SJSA1 (cell line): ENCODE data around the gene MSMO1. TPM values are rescaled to one million over a fixed set of nuclear protein-coding genes. Genes with fewer than 3 reads are reported as not detected.
"Not testable (repeated sequence)": the region's sequence is repeated elsewhere in the genome, so short reads cannot be mapped to it uniquely, and the experiment has no call there.

Experiments used
- DNase-seq, 2 experiments: peaks; one replicate each; pipeline ENCODE4 v3.0.0-alpha.2; 2015 to 2020; ENCODE audit warnings: low spot score in 2 of 2, low read depth in 1 of 2
- H3K27ac ChIP-seq: fragments of 250-450 bp; sonication (Bioruptor Pico); 2 replicates; pipeline ENCODE4 v1.5.1; 2020; ENCODE audit warnings: mild to moderate bottlenecking, moderate library complexity
- H3K27me3 ChIP-seq: fragments of 250-450 bp; sonication (Bioruptor Pico); replicated peaks from 2 replicates; pipeline ENCODE4 v1.5.1; 2020; ENCODE audit warnings: mild to moderate bottlenecking, moderate library complexity
- H3K36me3 ChIP-seq: fragments of 250-450 bp; sonication (Bioruptor Pico); 2 replicates; pipeline ENCODE4 v1.5.1; 2020; ENCODE audit warnings: mild to moderate bottlenecking
- H3K4me1 ChIP-seq: fragments of 250-450 bp; sonication (Bioruptor Pico); replicated peaks from 2 replicates; pipeline ENCODE4 v1.6.1; 2021; ENCODE audit warnings: mild to moderate bottlenecking
- H3K4me3 ChIP-seq: fragments of 250-450 bp; sonication (Bioruptor Pico); 2 replicates; pipeline ENCODE4 v1.5.1; 2020; ENCODE audit warnings: mild to moderate bottlenecking
- H3K9me3 ChIP-seq: fragments of 250-450 bp; sonication (Bioruptor Pico); replicated peaks from 2 replicates; pipeline ENCODE4 v1.5.1; 2020; ENCODE audit warnings: mild to moderate bottlenecking
- total RNA-seq: library from RNA; depleted of rRNA; stranded (reverse); fragments of >200 nt; shearing (Covaris generic); gene quantifications from 2 replicates; pipeline ENCODE4 v1.2.3, GENCODE V29; 2014; rRNA removed

The MSMO1 gene
- total RNA-seq = 25.9 and 30.5 TPM in 2 replicates

DNA sequence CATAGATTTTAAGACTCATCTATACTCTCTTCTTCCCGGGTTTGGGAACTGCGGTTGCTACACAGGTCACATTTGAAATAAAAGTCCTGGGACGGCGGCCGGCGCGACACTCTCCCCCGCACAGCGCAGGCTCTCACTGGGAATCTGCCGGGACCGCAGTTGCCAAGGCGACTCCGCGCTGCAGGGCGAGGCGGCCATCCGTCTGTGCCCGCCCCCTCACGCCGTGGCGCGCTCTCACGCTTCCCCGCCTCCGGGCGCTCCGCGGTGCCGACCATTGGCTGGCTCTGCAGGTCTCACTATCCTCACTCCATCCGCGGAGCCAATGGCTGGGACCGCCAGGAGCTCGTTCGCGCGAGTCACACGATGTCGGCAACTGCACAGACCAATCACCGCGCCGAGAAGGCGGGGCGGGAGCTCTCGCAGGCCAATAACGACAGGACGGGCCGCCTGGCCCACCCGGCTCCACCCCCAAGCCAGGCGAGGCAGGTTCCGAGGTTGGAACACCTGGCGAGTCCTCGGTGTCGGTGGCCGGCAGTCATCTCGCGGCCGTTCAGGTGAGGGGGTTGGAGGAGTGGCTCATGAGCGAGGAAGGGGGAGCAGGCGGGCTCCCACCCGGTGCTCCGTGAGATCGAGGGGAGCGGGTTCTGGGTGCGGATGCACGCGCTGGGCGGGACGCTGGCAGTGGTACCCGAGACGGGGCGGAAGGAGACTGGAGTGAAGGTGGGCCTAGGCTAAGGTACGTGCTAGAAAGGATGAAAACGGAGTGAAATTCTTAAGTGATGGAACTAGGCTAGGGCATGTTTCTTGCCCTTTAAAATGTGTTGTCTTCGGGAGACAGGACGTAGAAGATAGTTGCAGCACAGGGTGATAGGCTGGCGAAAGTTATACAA, at the start of gene MSMO1:
TSS of gene MSMO1 (plus strand) at position 459 of the 890 bp plus-strand sequence. CDS start 5,702 bp downstream, outside the sequence.
- Histone ChIP-seq H3K4me1 (peaks cover 19% of the 10 kb centered on the region), H3K4me3 (peak within 1 kb of the TSS; percentile 73), H3K9me3 (no peaks in the 10 kb centered on the region), H3K36me3 (no peaks in the 10 kb centered on the region), H3K27me3 (no peaks in the 10 kb centered on the region), H3K27ac (peak within 1 kb of the TSS; percentile 73)
- peak; percentile 96 to 99 for DNase-seq

DNA sequence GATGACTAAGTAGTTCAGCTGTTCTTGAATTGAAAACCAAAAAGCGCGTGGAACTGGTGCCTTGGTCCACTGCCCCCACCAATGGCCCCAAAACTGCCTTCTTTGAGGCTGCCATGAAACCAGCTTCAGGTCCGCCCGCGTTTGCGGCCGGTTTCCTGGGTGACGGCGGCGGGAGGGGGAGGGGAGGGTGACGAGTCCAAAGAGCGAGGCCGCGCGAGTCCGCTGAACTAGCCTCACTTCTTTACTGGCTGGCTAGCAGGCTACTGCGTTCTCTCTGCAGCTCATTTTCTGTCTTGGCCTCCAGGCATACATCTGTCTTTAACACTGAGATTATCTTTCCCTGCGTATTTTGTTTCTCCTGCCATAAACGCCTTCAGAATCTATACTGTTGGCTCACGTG, 47.9 kb upstream of the MSMO1 start:
- not testable (repeated sequence) for H3K27ac ChIP-seq, H3K9me3 ChIP-seq, H3K4me1 ChIP-seq, H3K4me3 ChIP-seq, H3K36me3 ChIP-seq, H3K27me3 ChIP-seq, DNase-seq

DNA sequence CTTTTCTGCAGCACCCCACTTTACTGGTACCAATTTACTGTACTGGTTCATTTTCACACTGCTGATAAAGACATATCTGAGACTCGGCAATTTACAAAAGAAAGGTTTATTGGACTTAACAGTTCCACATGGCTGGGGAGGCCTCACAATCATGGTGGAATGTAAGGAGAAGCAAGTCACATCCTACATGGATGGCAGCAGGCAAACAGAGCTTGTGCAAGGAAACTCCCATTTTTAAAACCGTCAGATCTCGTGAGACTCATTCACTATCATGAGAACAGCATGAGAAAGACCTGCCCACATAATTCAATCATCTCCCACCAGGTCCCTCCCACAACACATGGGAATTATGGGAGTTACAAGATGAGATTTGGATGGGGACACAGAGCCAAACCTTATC, 42.8 kb upstream of the MSMO1 start:
- H3K27me3 ChIP-seq, H3K4me1 ChIP-seq, H3K36me3 ChIP-seq, H3K27ac ChIP-seq, H3K9me3 ChIP-seq, H3K4me3 ChIP-seq, DNase-seq: not testable (repeated sequence)

DNA sequence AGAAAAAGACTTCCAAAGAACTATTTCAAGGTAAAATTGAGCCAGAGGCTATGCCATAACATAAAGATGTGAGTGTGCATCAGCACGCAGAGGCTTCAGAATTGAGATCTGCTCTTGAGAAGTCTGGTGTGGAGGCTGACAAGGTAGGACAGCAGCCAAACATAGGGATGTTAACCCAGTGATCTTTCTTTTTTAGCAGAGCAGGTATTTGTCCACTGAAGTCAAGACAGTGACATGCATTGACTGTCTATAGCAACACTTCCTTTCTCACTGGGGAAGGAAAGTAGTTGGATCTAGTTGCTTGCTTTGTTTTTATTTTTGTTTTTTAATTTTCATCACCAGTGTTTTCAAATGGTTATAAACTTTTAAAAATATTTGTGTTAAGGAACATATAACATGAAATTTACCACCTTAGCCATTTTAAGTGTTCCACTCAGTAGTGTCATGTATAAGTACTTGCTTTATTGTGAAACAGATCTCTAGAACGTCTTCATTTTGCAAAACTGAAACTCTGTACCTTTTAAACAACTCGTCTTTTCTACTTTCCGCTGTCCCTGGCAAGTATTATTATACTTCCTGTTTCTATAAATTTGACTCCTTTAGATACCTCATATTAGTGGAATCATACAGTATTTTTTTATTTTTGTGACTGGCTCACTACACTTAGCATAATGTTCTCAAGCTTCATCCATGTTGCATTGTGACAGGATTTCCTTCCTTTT, 40.7 kb upstream of the MSMO1 start:
- H3K4me1 ChIP-seq, H3K9me3 ChIP-seq, H3K4me3 ChIP-seq, H3K27ac ChIP-seq, H3K27me3 ChIP-seq, H3K36me3 ChIP-seq, DNase-seq: not testable (repeated sequence)

DNA sequence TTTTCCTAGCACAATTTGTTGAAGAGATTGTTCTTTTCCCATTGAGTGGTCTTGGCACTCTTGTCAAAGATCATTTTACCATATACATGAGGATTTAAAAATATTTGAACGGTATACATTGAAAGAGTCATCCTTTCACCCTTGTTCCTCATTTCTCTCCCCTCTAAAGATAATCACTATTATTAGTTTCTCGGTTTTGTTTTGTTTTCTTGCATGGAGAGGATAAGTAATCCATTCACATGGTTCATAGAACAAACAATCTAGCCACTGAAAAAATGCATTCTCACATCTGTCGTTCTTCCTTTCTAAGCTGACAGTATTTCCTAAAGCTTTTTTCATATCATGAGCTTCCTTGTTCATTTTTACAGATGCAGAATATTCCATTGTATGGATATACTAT, 39.2 kb upstream of the MSMO1 start:
- H3K36me3 ChIP-seq = no peaks in the 10 kb centered on the region
- no peak overlapping the region for H3K27ac ChIP-seq
- DNase-seq = no peak
- H3K4me1 ChIP-seq = no peaks in the 10 kb centered on the region
- H3K9me3 ChIP-seq = no peaks in the 10 kb centered on the region
- no peak overlapping the region for H3K4me3 ChIP-seq
- H3K27me3 ChIP-seq = no peaks in the 10 kb centered on the region

DNA sequence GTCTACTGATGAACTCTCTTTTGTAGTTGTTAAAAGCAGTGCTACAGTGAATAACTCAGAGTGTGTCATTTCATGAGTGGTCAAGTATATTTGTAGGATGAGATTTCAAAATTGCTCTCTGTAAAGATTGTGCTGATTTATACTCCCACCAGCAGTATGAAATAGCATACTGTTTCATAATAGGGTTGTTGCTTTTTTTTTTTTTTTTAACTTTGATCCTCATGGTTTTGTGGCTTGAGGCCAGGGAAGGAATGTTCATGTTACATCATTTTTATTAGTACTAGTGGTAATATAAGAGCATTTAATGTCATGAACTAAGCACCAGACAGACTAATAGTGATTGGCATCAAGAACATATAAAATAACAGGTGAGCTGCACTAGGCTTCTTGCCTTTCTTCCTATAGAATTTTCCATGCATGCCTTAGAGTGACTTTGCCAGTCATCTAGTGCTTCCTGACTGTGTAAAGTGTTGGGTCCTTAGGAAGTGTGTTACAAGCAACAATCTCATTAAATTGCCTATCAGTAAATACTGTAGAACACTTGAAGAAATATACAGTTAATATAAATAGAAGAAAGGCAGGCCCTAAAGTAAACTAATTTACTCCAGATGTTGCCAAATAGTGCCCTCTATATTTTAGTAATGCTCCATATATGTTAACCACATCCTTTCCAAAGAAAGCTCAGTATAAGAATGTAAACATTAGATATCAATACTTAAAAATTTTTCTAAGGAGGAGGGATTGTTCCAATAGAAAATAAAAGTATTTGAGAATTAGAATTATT, 38.6 kb upstream of the MSMO1 start:
- H3K27ac ChIP-seq = no peak overlapping the region
- no peak overlapping the region for H3K4me3 ChIP-seq
- no peaks in the 10 kb centered on the region for H3K27me3 ChIP-seq
- no peak for DNase-seq
- no peaks in the 10 kb centered on the region for H3K4me1 ChIP-seq
- H3K36me3 ChIP-seq = no peaks in the 10 kb centered on the region
- no peaks in the 10 kb centered on the region for H3K9me3 ChIP-seq

DNA sequence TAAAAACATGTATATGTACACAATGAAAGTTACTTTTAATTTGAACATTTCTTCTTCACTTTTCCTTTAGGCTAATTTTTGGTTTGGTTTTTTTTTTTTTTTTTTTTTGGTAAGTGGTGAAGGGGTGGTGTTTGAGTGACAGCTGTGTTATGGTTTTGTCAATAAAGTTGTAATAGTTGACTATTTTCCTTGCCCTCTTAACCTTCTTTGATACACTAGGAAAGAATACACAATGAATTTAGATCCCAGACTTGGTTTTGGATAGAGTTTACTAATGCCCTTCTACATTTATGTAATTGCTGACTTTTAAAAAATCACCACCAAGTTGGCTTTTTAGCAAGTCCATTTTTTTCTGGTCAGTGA, 38.1 kb upstream of the MSMO1 start:
- H3K9me3 ChIP-seq = no peaks in the 10 kb centered on the region
- DNase-seq = no peak
- no peaks in the 10 kb centered on the region for H3K27me3 ChIP-seq
- H3K4me1 ChIP-seq = no peaks in the 10 kb centered on the region
- H3K27ac ChIP-seq = no peak overlapping the region
- no peaks in the 10 kb centered on the region for H3K36me3 ChIP-seq
- H3K4me3 ChIP-seq = no peak overlapping the region

DNA sequence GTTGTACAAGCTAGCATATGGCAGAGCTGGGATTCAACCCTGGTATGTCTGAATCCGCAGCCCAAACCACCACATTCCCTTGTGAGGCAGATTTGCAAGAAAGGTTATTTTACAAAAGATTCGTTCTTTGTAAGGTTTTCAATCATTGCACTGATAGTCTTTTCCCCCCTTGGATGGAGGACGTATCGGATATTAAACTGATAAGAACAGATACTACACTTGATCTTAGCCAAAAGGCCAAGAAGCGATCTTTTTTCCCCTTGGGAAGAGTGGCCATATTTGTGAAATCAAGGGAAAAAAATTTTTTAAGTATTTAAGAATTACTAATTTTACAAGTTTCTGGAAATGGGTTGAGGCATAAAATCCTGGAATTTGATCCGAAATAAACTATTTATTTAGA, 34.4 kb upstream of the MSMO1 start:
- Histone ChIP-seq H3K27ac (no peak overlapping the region), H3K4me1 (no peaks in the 10 kb centered on the region), H3K9me3 (no peaks in the 10 kb centered on the region), H3K36me3 (peaks cover 7% of the 10 kb centered on the region; the same call in 1 of the 2 replicates), H3K27me3 (no peaks in the 10 kb centered on the region), H3K4me3 (no peak overlapping the region)
- no peak for DNase-seq

DNA sequence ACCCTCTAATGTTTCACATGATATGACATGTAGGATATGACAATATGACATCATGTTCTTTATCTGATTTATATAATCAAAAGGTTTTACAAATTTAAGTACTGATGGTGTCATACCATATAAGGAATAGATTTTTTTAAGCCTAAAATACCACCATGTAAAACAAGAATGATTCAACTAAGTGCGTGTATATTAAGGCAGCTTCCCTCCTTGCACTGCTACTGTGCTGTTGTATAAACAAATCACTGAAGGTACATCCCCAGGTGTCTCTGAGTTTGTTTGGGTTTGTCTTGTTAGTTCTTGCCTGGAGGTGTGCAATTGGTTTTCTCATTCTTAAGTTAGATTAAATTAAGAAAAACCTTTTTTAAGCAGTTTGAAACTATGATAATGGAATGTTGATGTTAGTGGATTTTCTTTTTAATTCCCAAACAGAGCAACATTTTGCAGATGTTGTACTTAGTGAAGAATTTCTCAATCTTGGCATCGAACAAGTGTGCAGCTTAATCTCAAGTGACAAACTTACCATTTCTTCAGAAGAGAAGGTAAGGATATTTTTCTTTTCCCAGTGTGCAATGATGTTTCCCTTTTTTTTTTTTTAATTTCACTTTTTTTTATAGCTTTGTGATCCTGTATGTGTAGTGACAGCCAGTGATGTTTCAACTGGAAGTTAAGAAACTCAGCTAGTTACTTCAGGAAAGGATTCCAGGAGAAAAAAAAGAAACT, 33.4 kb upstream of the MSMO1 start:
- H3K4me3 ChIP-seq = no peak overlapping the region
- H3K27me3 ChIP-seq = no peaks in the 10 kb centered on the region
- no peak overlapping the region for H3K27ac ChIP-seq
- H3K36me3 ChIP-seq = peaks cover 8% of the 10 kb centered on the region; the same call in 1 of the 2 replicates
- H3K9me3 ChIP-seq = no peaks in the 10 kb centered on the region
- no peak for DNase-seq
- H3K4me1 ChIP-seq = no peaks in the 10 kb centered on the region

DNA sequence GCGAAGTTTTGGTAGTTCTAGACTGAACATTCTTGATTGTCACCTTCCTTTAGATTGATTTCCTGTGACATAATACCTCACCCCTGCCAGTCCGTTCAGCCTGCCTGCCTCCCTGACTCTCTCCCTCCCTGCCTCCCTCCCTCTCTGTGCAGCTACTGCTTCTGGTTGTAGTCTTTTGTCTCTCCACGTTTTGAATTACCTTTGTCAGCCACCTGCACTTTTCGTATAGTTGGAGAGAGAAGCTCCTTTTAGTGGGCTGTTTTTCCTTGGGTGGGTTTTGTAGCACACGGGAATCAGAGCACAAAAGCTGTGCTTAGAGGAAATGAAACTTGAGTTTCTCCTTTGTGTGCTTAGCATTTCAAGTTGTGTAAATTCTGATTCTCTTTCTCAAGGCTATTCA, 32.6 kb upstream of the MSMO1 start:
- no peaks in the 10 kb centered on the region for H3K4me1 ChIP-seq
- peaks cover 8% of the 10 kb centered on the region; the same call in 1 of the 2 replicates for H3K36me3 ChIP-seq
- H3K9me3 ChIP-seq = no peaks in the 10 kb centered on the region

DNA sequence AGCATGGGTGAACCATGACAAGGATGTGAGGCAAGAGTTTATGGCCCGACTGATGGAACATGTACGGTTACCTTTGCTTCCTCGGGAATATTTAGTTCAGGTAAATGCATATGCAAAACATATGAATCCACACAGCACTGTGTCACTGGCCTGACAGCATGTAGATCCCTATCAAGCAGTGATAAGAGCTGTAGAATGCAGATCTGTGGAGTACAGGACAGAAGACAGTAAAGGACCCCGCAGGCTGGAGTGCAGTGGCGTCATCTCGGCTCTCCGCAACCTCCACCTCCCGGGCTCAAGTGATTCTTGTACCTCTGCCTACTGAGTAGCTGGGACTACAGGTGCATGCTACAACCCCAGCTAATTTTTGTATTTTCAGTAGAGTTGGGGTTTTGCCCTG, 29.8 kb upstream of the MSMO1 start:
- DNase-seq = no peak
- Histone ChIP-seq H3K4me3 (no peak overlapping the region), H3K36me3 (peaks cover 8% of the 10 kb centered on the region), H3K9me3 (no peaks in the 10 kb centered on the region), H3K4me1 (peaks cover 6% of the 10 kb centered on the region; the same call in 1 of the 2 replicates), H3K27me3 (no peaks in the 10 kb centered on the region), H3K27ac (no peak overlapping the region)

More for the DNA sequence above, 32.6 kb upstream of the MSMO1 start:
- DNase-seq = no peak
- Histone ChIP-seq H3K27ac (no peak overlapping the region), H3K4me3 (no peak overlapping the region), H3K27me3 (no peaks in the 10 kb centered on the region)

DNA sequence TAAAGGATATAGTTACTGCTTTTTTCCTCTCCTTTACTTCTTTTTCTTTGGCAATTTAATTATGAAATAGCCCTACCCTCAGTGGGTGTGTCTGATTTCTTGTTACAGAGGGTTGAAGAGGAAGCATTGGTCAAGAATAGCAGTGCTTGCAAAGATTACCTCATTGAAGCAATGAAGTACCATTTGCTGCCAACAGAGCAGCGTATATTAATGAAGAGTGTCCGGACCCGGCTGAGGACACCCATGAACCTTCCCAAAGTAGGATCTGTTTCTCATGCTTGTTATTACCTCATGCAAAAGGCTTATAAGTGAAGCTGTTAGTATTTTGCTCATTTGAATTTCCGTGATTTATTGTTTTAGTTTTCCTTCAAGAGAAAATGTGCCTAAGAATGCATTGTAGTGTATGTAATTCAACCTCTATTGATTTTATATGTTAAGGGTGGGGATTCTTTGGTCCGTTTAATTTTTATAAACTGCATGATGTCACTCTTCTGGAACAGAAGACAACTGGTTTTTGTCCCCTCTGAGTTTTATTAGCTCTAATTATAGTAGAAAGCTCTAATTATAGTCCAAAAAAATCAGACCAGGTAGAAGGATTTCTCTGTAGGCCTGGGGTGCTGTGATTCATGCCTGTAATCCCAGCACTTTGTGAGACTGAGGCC, 27.9 kb upstream of the MSMO1 start:
- Histone ChIP-seq H3K9me3 (no peaks in the 10 kb centered on the region), H3K4me3 (no peak overlapping the region), H3K4me1 (peaks cover 6% of the 10 kb centered on the region; the same call in 1 of the 2 replicates), H3K36me3 (peaks cover 8% of the 10 kb centered on the region), H3K27me3 (no peaks in the 10 kb centered on the region), H3K27ac (no peak overlapping the region)
- no peak for DNase-seq

DNA sequence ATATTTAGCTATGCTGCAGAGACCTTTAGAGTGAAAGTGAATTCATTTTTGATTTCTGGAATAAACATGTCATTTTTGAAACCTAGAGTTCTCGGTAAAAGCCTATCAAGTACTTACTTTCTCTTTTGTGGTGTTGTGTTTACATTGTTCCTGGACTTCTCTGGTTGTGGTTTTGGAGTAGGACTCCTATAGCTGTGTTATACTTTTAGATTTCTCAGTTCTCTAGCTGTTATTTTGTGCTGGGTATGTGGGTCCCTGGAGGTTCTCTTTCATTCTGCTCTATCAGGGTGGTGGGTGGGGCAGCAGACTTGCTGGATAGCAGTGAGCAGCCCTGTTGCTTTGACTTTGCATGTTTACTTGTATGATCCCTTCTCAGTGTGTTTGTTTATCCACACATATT, 25.6 kb upstream of the MSMO1 start:
- Histone ChIP-seq H3K27me3 (no peaks in the 10 kb centered on the region), H3K36me3 (peaks cover 13% of the 10 kb centered on the region), H3K9me3 (no peaks in the 10 kb centered on the region), H3K27ac (no peak overlapping the region), H3K4me3 (peak overlapping the region; percentile 15; the same call in 1 of the 2 replicates), H3K4me1 (peaks cover 6% of the 10 kb centered on the region; the same call in 1 of the 2 replicates)
- peak in 1 of 2 experiments; percentile 39 for DNase-seq
